Prostate gland (tissue), 2 donors: ENCODE measurements around the gene LINGO1. TPM values are rescaled to one million over a fixed set of nuclear protein-coding genes. Genes with fewer than 3 reads are reported as not detected.

ENCODE experiments used
- DNase-seq: peaks from one replicate; pipeline ENCODE4 v3.0.0-alpha.2; 2019; ENCODE audit warnings: low spot score
- H3K27ac ChIP-seq, 2 donors: fragments of 200-600 bp; sonication (generic); 2 replicates each; pipeline ENCODE4 v1.5.1; 2017 to 2019
- H3K27me3 ChIP-seq: fragments of 200-600 bp; sonication (generic); replicated peaks from 2 replicates; pipeline ENCODE4 v1.5.1; 2019; ENCODE audit not compliant: insufficient read depth
- H3K36me3 ChIP-seq, 2 donors: fragments of 200-600 bp; sonication (generic); 1 replicate in 1 of 2; 2 replicates in 1 of 2; pipeline versions ENCODE4 v1.5.1 to v1.8.1; 2017 to 2019
- H3K4me1 ChIP-seq: fragments of 200-600 bp; sonication (generic); replicated peaks from 2 replicates; pipeline ENCODE4 v1.5.1; 2019
- H3K4me3 ChIP-seq, 2 donors: fragments of 200-600 bp; sonication (generic); 2 replicates each; pipeline ENCODE4 v1.5.1; 2017 to 2019
- H3K9me3 ChIP-seq: fragments of 200-600 bp; sonication (generic); 2 replicates; pipeline ENCODE4 v1.5.1; 2017
- CTCF ChIP-seq, 4 experiments: fragments of 200-600 bp in 2 of 4; fragments of 450-650 bp in 2 of 4; sonication (generic) in 2 of 4; IDR thresholded peaks; 1 replicate in 3 of 4; 2 replicates in 1 of 4; pipeline ENCODE4 v1.5.1; 2016 to 2019; ENCODE audit warnings: antibody characterized with exemption in 4 of 4, mild to moderate bottlenecking in 2 of 4, moderate library complexity in 2 of 4
- POLR2A ChIP-seq: fragments of 450-650 bp; IDR thresholded peaks from one replicate; pipeline ENCODE4 v1.6.1; 2016; ENCODE audit warnings: antibody characterized with exemption, mild to moderate bottlenecking
- POLR2AphosphoS5 ChIP-seq: sonication (generic); formaldehyde crosslinking; IDR thresholded peaks from one replicate; pipeline ENCODE4 v1.6.1; 2017; ENCODE audit warnings: antibody characterized with exemption
- WGBS: methylation state at CpG from one replicate; pipeline ENCODE4 v1.1.5; 2018; 5-methylcytosine and 5-hydroxymethylcytosine counted together
- intact Hi-C: fragments of 100-400 bp; cut with DNase I; formaldehyde crosslinking; loops from one replicate; pipeline ENCODE4 v1.14.2; 2022
- total RNA-seq, 2 donors: library from RNA; depleted of rRNA; stranded (reverse); fragments of >200 nt; gene quantifications; one replicate each; pipeline ENCODE4 v1.1.0, GENCODE V29; 2016

LINGO1 gene
- total RNA-seq, 2 donors from 2014 or later, result 2.9 to 10.2 TPM

GRCh38 chr15:77670558-77671361 lies 38.0 kb upstream of the LINGO1 start:
- intact Hi-C loops, result no loop called here
- Histone ChIP-seq H3K9me3 (no peaks in the 10 kb centered on the region), H3K27ac (no peak overlapping the region), H3K4me3 (no peak overlapping the region), H3K36me3 (no peaks in the 10 kb centered on the region), H3K4me1 (no peaks in the 10 kb centered on the region), H3K27me3 (no peaks in the 10 kb centered on the region)
- DNase-seq, result no peak
- WGBS, result 89% methylated on average over 5 of the region's 5 CpGs
- TF ChIP-seq POLR2AphosphoS5, result no peak
- TF ChIP-seq POLR2A, result no peak
- no peak for TF ChIP-seq CTCF (IDR thresholded peaks at IDR 0.05)

- no peak overlapping the region for H3K27ac ChIP-seq
- WGBS, result 80% methylated on average over 4 of the region's 4 CpGs
- H3K4me3 ChIP-seq, result no peak overlapping the region
- H3K36me3 ChIP-seq, result no peaks in the 10 kb centered on the region
- H3K9me3 ChIP-seq, result no peaks in the 10 kb centered on the region
- TF ChIP-seq CTCF (IDR thresholded peaks at IDR 0.05), result no peak
- TF ChIP-seq POLR2AphosphoS5, result no peak
- no peak for TF ChIP-seq POLR2A
- no peak for DNase-seq
- H3K4me1 ChIP-seq, result no peaks in the 10 kb centered on the region
- no peaks in the 10 kb centered on the region for H3K27me3 ChIP-seq
- intact Hi-C loops, result no loop called here
Observed at GRCh38 chr15:77669896-77670295, 37.2 kb upstream of the LINGO1 start.

GRCh38 chr15:77667338-77668234 lies 34.9 kb upstream of the LINGO1 start:
- H3K36me3 ChIP-seq, result no peaks in the 10 kb centered on the region
- H3K27me3 ChIP-seq, result no peaks in the 10 kb centered on the region
- 61% methylated on average over 11 of the region's 11 CpGs for WGBS
- intact Hi-C loops, result no loop called here
- no peak overlapping the region for H3K4me3 ChIP-seq
- no peaks in the 10 kb centered on the region for H3K4me1 ChIP-seq
- TF ChIP-seq CTCF (IDR thresholded peaks at IDR 0.05), result no peak
- no peak for TF ChIP-seq POLR2A
- TF ChIP-seq POLR2AphosphoS5, result no peak
- no peak for DNase-seq
- no peak overlapping the region for H3K27ac ChIP-seq
- no peaks in the 10 kb centered on the region for H3K9me3 ChIP-seq

- TF ChIP-seq POLR2A (no peak), POLR2AphosphoS5 (no peak), CTCF (IDR thresholded peaks at IDR 0.05) (no peak)
- H3K27ac ChIP-seq, result no peak overlapping the region
- no peaks in the 10 kb centered on the region for H3K27me3 ChIP-seq
- intact Hi-C loops, result no loop called here
- no peak overlapping the region for H3K4me3 ChIP-seq
- 85% methylated on average over 5 of the region's 5 CpGs for WGBS
- H3K9me3 ChIP-seq, result no peaks in the 10 kb centered on the region
- no peaks in the 10 kb centered on the region for H3K36me3 ChIP-seq
- no peaks in the 10 kb centered on the region for H3K4me1 ChIP-seq
- DNase-seq, result no peak
Observed at GRCh38 chr15:77666296-77666660, 33.6 kb upstream of the LINGO1 start.
